GM18951 (cell line): ENCODE measurements around the gene UFSP1.

Experiments
- POLR2A ChIP-seq: IDR thresholded peaks from 4 replicates; pipeline ENCODE4 v1.6.1; 2011; ENCODE audit warnings: mild to moderate bottlenecking; ENCODE audit not compliant: insufficient read length, insufficient read depth; ENCODE audit errors: extremely low read depth
- in situ Hi-C: fragments of 300-500 bp; cut with MboI; formaldehyde crosslinking; loops from one replicate; pipeline ENCODE4 v1.12.0; 2022; ENCODE audit warnings: low sequenced_read_pairs, mixed read lengths, inconsistent platforms; ENCODE audit not compliant: unreplicated experiment

The UFSP1 gene

DNA sequence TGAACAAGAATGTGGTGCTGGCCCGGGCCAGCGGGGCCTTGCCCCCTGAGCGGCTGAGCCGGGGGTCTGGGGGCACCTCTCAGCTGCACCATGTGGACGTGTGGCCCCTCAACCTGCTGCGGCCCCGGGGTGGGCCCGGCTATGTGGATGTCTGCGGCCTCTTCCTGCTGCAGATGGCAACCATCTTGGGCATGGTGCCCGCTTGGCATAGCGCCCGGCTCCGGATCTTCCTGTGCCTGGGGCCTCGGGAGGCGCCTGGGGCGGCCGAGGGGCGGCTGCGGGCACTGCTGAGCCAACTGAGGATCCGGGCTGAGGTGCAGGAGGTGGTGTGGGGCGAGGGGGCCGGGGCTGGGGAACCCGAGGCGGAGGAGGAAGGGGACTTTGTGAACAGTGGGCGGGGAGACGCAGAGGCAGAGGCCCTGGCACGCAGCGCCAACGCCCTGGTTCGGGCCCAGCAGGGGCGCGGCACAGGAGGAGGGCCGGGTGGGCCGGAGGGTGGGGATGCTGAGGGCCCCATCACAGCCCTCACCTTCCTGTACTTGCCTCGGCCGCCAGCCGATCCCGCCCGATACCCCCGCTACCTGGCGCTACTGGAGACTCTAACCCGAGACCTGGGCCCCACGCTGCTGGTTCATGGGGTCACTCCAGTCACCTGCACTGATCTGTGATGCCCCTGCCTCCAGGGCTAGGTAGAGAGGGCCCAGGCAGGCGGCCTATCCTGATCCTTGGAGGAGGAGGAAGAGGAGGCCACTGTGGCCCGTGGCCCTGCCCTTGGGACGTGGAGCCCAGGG, 23.4 kb downstream of the UFSP1 start:
- in situ Hi-C loops = no loop called here
- TF ChIP-seq POLR2A = no peak

- no peak for TF ChIP-seq POLR2A
- in situ Hi-C loops = no loop called here
Observed at GRCh38 chr7:100865372-100865911, 24.1 kb downstream of the UFSP1 start.

GRCh38 chr7:100864263-100864845, 25.2 kb downstream of the UFSP1 start:
- no peak for TF ChIP-seq POLR2A
- in situ Hi-C loops = no loop called here

- in situ Hi-C loops = no loop called here
- TF ChIP-seq POLR2A = no peak
Observed at GRCh38 chr7:100863406-100863950, 26.0 kb downstream of the UFSP1 start.

DNA sequence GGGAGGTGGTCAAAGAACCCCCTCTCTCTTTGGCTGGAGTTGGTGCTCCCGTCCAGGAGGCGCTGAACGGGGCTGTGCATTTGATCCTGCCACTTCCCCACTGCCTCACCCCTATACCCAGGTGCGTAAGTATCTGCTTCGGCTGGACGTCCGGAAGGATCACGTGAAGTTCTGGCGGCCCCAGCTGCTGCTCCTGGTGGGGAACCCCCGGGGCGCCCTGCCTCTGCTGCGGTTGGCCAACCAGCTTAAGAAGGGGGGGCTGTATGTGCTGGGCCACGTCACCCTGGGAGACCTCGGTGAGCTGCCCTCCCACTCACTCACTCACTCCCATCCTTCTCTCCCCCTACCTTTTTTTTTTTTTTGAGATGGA, 27.9 kb downstream of the UFSP1 start:
- no peak for TF ChIP-seq POLR2A
- in situ Hi-C loops = no loop called here

GRCh38 chr7:100860702-100861615, 28.6 kb downstream of the UFSP1 start:
- in situ Hi-C loops = no loop called here
- TF ChIP-seq POLR2A = no peak

DNA sequence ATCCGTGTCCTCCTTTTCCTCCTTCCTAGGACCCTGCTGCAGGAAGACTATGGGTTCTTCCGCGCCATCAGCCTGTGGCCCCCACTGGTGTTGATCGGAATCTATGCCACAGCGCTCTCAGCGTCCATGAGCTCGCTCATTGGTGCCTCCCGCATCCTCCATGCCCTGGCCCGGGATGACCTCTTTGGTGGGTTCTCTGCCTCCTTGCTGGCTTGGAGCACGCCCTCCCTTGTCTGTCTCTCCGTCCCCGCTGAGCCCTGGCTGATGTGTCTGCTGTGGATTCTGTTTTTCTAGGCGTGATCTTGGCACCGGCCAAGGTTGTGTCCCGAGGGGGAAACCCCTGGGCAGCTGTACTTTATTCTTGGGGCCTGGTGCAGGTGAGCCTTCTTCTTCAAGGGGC, 29.7 kb downstream of the UFSP1 start:
- no peak for TF ChIP-seq POLR2A
- in situ Hi-C loops = loop anchor here (10.0 kb wide), 1 partner anchor 155 kb away; the partner anchor contains the start of gene POP7

GRCh38 chr7:100856871-100857282, 32.6 kb downstream of the UFSP1 start:
- in situ Hi-C loops = loop anchor here (10.0 kb wide), 1 partner anchor 152 kb away; the partner anchor contains the start of gene POP7
- no peak for TF ChIP-seq POLR2A

DNA sequence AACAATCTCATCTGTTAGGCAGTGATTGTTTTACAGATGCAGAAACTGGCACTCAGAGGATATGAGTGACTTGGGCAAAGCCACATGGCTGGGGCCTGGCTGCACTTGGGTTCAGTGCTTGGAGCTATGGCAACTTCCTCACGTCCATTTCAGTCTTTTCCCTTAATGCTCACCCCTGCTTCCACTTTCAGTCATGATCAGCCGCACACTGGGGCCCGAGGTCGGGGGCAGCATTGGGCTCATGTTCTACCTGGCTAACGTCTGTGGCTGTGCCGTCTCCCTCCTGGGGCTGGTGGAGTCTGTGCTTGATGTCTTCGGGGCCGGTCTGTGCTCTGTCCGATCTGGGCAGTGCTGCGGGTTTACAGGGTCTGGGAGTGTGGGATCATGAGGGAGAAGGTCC, 34.0 kb downstream of the UFSP1 start:
- TF ChIP-seq POLR2A = no peak
- in situ Hi-C loops = loop anchor here (10.0 kb wide), 1 partner anchor 151 kb away; the partner anchor contains the start of gene POP7

GRCh38 chr7:100854899-100855298, 34.6 kb downstream of the UFSP1 start:
- in situ Hi-C loops = loop anchor here (10.0 kb wide), 1 partner anchor 150 kb away; the partner anchor contains the start of gene POP7

DNA sequence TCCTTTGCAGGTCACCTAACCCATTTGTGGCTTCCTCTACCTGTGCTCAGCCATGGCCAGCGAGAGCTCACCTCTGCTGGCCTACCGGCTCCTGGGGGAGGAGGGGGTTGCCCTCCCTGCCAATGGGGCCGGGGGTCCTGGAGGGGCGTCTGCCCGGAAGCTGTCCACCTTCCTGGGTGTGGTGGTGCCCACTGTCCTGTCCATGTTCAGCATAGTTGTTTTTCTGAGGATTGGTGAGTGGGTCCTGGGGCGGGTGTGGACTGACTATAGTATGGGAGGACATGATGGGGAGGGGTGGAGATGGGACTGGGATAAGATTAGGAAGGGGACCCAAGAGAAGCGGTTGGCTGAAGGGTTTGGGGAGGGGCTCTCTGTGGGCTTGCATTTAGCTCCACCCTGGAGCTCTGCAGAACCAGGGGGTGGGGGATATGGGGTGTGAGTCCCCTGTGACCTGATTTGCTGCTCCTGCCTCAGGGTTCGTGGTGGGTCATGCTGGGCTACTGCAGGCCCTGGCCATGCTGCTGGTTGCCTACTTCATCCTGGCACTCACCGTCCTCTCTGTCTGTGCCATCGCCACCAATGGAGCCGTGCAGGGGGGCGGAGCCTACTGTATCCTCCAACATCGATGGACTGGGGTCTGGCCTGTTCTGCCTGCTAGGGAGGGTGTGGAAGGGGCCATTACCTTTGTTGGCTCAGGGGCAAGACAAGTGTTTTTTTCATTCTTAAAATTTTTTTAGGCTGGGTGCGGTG, 35.2 kb downstream of the UFSP1 start:
- in situ Hi-C loops = loop anchor here (10.0 kb wide), 1 partner anchor 150 kb away; the partner anchor contains the start of gene POP7
- no peak for TF ChIP-seq POLR2A

DNA sequence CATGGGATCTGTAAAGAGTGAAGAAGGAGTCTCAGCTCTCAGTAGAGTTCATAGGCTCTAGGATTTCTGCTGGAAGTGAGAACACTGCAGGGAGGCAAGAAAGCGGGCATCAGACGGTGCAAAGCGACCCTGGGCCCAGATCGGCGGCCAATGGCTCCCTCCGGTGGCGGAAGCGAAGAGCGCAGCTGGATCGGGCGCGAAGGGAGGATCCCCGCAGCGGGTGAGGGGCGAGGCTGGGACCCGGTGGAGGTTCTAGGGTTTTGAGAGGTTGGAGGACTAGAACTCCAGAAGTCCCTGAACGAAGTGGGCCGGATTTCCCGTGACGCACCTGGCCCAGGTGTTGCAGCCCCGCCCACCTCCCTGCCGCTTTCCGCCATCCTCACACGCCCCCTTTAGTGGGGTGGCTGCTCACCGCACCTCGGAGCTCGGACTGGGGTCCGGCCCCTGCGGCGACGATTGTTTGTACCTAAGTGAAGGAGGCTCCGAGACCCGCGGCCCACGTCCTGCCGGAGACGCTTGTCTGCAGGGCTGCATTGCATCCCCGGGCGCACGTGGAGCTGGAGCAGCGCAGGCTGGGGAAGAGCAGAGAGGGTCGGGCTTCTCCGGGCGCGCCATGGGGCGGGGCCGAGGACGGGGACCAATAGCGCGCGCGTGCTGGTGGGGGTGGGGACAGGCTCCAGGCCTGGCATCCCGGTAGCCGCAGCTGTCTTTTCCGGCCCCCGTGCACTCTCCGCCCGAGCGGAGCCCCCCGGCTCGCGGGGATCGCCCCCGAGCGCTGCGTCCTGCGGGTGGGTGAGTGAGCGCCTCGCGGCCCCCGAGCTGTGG, 37.3 kb downstream of the UFSP1 start, which contains the start of gene SLC12A9:
SLC12A9 (plus strand) TSS at position 666 of the 825 bp plus-strand sequence. CDS start 1,485 bp downstream, outside the sequence.
- in situ Hi-C loops = loop anchor here (10.0 kb wide), 1 partner anchor 147 kb away; the partner anchor contains the start of gene POP7
- TF ChIP-seq POLR2A = peak; percentile 75
